ENCODE results near the gene CALHM3.

- TF ChIP-seq CTCF (IDR thresholded peaks at IDR 0.05) = no peak
- no peak for TF ChIP-seq POLR2A (IDR thresholded peaks at IDR 0.05)
- TF ChIP-seq POLR2AphosphoS5 (IDR thresholded peaks at IDR 0.05) = no peak
- TF ChIP-seq EP300 (IDR thresholded peaks at IDR 0.05) = no peak
These were observed 1.5 kb upstream of the CALHM3 start for GRCh38 chr10:103480521-103480920.
